Measurements from ENCODE around the gene MOSMO.

GRCh38 chr16:22073350-22073749 lies 65.4 kb downstream of the MOSMO start:
- TF ChIP-seq ZBTB7A (IDR thresholded peaks at IDR 0.05; ENCODE audit: low read depth) (no peak), USF1 (IDR thresholded peaks at IDR 0.05) (no peak), EGR1 (IDR thresholded peaks at IDR 0.05) (no peak), EP300 (IDR thresholded peaks at IDR 0.05; ENCODE audit: borderline replicate concordance) (no peak), TAF1 (IDR thresholded peaks at IDR 0.05; ENCODE audit: low read depth) (no peak), CREB1 (IDR thresholded peaks at IDR 0.05; ENCODE audit: low read depth) (no peak), MAX (IDR thresholded peaks at IDR 0.05) (no peak), FOXM1 (IDR thresholded peaks at IDR 0.05; ENCODE audit: borderline replicate concordance, low read depth) (no peak), YY1 (IDR thresholded peaks at IDR 0.05; ENCODE audit: low read depth) (no peak), NFIC (IDR thresholded peaks at IDR 0.05) (no peak)
